ENCODE results near the gene SIRPG.

The SIRPG gene

DNA sequence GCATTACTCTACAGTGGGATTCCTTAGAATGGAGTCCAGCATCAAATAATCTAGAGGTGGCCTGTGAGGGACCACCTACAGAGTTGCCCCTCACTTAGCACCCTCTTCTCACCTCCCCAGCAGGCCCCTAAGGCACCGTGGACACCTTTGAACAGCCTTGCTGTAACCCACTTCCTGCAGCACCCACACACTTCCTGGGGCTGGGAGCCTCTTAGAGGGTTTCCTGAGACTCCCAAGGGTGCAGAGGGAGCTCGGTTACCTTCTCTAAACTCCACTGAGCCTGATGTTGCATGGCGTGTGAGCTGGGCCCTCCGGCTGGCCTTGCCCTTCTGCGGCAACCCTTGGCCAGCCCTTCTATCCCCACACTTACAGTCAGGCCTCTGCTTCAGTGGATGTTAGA is 7.3 kb upstream of the SIRPG start:
- Histone ChIP-seq H3K4me3 (ENCODE audit: low read depth, low read length) (no peak overlapping the region), H3K27ac (no peak overlapping the region), H3K36me3 (replicated peaks) (no peaks in the 10 kb centered on the region), H3K27me3 (replicated peaks) (no peaks in the 10 kb centered on the region)
- DNase-seq, result no peak
- TF ChIP-seq, protein P1, sequence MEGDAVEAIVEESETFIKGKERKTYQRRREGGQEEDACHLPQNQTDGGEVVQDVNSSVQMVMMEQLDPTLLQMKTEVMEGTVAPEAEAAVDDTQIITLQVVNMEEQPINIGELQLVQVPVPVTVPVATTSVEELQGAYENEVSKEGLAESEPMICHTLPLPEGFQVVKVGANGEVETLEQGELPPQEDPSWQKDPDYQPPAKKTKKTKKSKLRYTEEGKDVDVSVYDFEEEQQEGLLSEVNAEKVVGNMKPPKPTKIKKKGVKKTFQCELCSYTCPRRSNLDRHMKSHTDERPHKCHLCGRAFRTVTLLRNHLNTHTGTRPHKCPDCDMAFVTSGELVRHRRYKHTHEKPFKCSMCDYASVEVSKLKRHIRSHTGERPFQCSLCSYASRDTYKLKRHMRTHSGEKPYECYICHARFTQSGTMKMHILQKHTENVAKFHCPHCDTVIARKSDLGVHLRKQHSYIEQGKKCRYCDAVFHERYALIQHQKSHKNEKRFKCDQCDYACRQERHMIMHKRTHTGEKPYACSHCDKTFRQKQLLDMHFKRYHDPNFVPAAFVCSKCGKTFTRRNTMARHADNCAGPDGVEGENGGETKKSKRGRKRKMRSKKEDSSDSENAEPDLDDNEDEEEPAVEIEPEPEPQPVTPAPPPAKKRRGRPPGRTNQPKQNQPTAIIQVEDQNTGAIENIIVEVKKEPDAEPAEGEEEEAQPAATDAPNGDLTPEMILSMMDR (IDR thresholded peaks at IDR 0.05; ENCODE audit: low read depth, low read length, missing control alignments), result no peak
- in situ Hi-C loops (cut with HindIII; ENCODE audit: low pct_ligation_motif_present, low sequenced_read_pairs), result no loop called here

GRCh38 chr20:1663917-1664316 is 6.3 kb upstream of the SIRPG start:
- Histone ChIP-seq H3K4me3 (ENCODE audit: low read depth, low read length) (no peak overlapping the region), H3K27ac (no peak overlapping the region), H3K27me3 (replicated peaks) (no peaks in the 10 kb centered on the region), H3K36me3 (replicated peaks) (no peaks in the 10 kb centered on the region)
- in situ Hi-C loops (cut with HindIII; ENCODE audit: low pct_ligation_motif_present, low sequenced_read_pairs), result no loop called here
- no peak for DNase-seq
- TF ChIP-seq, protein P1 (IDR thresholded peaks at IDR 0.05; ENCODE audit: low read depth, low read length, missing control alignments), result no peak

GRCh38 chr20:1661542-1662299 is 4.1 kb upstream of the SIRPG start:
- Histone ChIP-seq H3K4me3 (ENCODE audit: low read depth, low read length) (no peak overlapping the region), H3K27me3 (replicated peaks) (no peaks in the 10 kb centered on the region), H3K27ac (no peak overlapping the region), H3K36me3 (replicated peaks) (no peaks in the 10 kb centered on the region)
- in situ Hi-C loops (cut with HindIII; ENCODE audit: low pct_ligation_motif_present, low sequenced_read_pairs), result no loop called here
- no peak for DNase-seq
- TF ChIP-seq, protein P1 (IDR thresholded peaks at IDR 0.05; ENCODE audit: low read depth, low read length, missing control alignments), result no peak

GRCh38 chr20:1660246-1660645 is 2.7 kb upstream of the SIRPG start:
- no peaks in the 10 kb centered on the region for H3K36me3 ChIP-seq (replicated peaks)
- no peak for DNase-seq
- no peak overlapping the region for H3K4me3 ChIP-seq (ENCODE audit: low read depth, low read length)
- no peaks in the 10 kb centered on the region for H3K27me3 ChIP-seq (replicated peaks)
- in situ Hi-C loops (cut with HindIII; ENCODE audit: low pct_ligation_motif_present, low sequenced_read_pairs), result no loop called here
- no peak overlapping the region for H3K27ac ChIP-seq
- TF ChIP-seq, protein P1 (IDR thresholded peaks at IDR 0.05; ENCODE audit: low read depth, low read length, missing control alignments), result no peak

- Histone ChIP-seq H3K36me3 (replicated peaks) (no peaks in the 10 kb centered on the region), H3K27me3 (replicated peaks) (no peaks in the 10 kb centered on the region), H3K27ac (no peak overlapping the region), H3K4me3 (ENCODE audit: low read depth, low read length) (no peak overlapping the region)
- DNase-seq, result no peak
- TF ChIP-seq, protein P1 (IDR thresholded peaks at IDR 0.05; ENCODE audit: low read depth, low read length, missing control alignments), result no peak
- in situ Hi-C loops (cut with HindIII; ENCODE audit: low pct_ligation_motif_present, low sequenced_read_pairs), result no loop called here
Measured at GRCh38 chr20:1656844-1657243, 735 bp downstream of the SIRPG start.

DNA sequence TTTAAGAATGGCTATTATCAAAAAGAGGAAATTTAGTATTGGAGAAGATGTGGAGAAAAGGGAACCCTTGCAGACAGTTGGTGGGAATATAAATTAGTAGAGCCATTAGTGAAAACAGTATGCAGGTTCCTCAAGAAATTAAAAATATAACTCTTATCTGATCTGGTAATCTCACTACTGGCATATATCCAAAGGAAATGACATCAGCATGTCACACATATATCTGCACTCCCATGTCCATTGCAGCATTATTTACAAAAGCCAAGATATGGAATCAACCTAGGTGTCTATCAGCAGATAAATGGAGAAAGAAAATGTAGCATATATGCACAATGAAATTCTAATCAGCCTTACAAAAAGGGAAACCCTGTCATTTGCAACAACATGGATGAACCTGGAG is 2.6 kb downstream of the SIRPG start:
- no peaks in the 10 kb centered on the region for H3K27me3 ChIP-seq (replicated peaks)
- TF ChIP-seq, protein P1 (IDR thresholded peaks at IDR 0.05; ENCODE audit: low read depth, low read length, missing control alignments), result no peak
- in situ Hi-C loops (cut with HindIII; ENCODE audit: low pct_ligation_motif_present, low sequenced_read_pairs), result no loop called here
- no peak overlapping the region for H3K27ac ChIP-seq
- no peaks in the 10 kb centered on the region for H3K36me3 ChIP-seq (replicated peaks)
- H3K4me3 ChIP-seq (ENCODE audit: low read depth, low read length), result no peak overlapping the region
- no peak for DNase-seq
